ENCODE measurements around the gene HBA2. TPM values are rescaled to one million over a fixed set of nuclear protein-coding genes. Genes with fewer than 3 reads are reported as not detected.

Gene HBA2
- total RNA-seq, 1 experiment from 2014 or later, result not detected

DNA sequence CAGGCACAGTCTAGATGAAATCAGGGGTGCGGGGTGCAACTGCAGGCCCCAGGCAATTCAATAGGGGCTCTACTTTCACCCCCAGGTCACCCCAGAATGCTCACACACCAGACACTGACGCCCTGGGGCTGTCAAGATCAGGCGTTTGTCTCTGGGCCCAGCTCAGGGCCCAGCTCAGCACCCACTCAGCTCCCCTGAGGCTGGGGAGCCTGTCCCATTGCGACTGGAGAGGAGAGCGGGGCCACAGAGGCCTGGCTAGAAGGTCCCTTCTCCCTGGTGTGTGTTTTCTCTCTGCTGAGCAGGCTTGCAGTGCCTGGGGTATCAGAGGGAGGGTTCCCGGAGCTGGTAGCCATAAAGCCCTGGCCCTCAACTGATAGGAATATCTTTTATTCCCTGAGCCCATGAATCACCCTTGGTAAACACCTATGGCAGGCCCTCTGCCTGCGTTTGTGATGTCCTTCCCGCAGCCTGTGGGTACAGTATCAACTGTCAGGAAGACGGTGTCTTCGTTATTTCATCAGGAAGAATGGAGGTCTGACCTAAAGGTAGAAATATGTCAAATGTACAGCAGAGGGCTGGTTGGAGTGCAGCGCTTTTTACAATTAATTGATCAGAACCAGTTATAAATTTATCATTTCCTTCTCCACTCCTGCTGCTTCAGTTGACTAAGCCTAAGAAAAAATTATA, 5.4 kb downstream of the HBA2 start:
- Mint-ChIP-seq H3K4me3 (ENCODE audit: low read depth, unreplicated experiment) (peak overlapping the region; percentile 26), H3K27me3 (ENCODE audit: unreplicated experiment) (peaks cover 49% of the 10 kb centered on the region), H3K27ac (ENCODE audit: unreplicated experiment) (no peak overlapping the region), H3K9me3 (ENCODE audit: low read depth, unreplicated experiment) (no peaks in the 10 kb centered on the region), H3K4me1 (ENCODE audit: low read depth, unreplicated experiment) (no peaks in the 10 kb centered on the region), H3K36me3 (ENCODE audit: insufficient read depth, unreplicated experiment) (peaks cover 36% of the 10 kb centered on the region)
- intact Hi-C loops (cut with micrococcal nuclease; ENCODE audit: unreplicated experiment), result no loop called here
- no TSS peak for BruUV-seq (replicated peaks)
- DNase-seq, result no peak
- TF ChIP-seq, protein P1, sequence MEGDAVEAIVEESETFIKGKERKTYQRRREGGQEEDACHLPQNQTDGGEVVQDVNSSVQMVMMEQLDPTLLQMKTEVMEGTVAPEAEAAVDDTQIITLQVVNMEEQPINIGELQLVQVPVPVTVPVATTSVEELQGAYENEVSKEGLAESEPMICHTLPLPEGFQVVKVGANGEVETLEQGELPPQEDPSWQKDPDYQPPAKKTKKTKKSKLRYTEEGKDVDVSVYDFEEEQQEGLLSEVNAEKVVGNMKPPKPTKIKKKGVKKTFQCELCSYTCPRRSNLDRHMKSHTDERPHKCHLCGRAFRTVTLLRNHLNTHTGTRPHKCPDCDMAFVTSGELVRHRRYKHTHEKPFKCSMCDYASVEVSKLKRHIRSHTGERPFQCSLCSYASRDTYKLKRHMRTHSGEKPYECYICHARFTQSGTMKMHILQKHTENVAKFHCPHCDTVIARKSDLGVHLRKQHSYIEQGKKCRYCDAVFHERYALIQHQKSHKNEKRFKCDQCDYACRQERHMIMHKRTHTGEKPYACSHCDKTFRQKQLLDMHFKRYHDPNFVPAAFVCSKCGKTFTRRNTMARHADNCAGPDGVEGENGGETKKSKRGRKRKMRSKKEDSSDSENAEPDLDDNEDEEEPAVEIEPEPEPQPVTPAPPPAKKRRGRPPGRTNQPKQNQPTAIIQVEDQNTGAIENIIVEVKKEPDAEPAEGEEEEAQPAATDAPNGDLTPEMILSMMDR (IDR thresholded peaks at IDR 0.05; ENCODE audit: unreplicated experiment), result no peak
- CTCF ChIA-PET, result interaction anchor here (0.7 kb wide), 1 partner anchor 127 kb away, joined by 4 read pairs; no protein-coding TSS in a partner anchor

DNA sequence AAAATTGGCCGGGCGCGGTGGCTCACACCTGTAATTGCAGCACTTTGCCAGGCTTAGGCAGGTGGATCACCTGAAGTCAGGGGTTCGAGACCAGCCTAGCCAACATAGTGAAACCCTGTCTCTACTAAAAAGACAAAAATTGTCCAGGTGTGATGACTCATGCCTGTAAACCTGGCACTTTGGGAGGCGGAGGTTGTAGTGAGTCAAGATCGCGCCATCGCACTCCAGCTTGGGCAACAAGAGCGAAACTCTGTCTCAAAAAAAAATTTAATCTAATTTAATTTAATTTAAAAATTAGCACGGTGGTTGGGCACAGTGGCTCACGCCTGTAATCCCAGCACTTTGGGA, 6.0 kb downstream of the HBA2 start:
- peaks cover 32% of the 10 kb centered on the region for H3K36me3 Mint-ChIP-seq (ENCODE audit: insufficient read depth, unreplicated experiment)
- BruUV-seq (replicated peaks), result no TSS peak
- H3K9me3 Mint-ChIP-seq (ENCODE audit: low read depth, unreplicated experiment), result no peaks in the 10 kb centered on the region
- no peak overlapping the region for H3K4me3 Mint-ChIP-seq (ENCODE audit: low read depth, unreplicated experiment)
- no peak overlapping the region for H3K27ac Mint-ChIP-seq (ENCODE audit: unreplicated experiment)
- H3K4me1 Mint-ChIP-seq (ENCODE audit: low read depth, unreplicated experiment), result no peaks in the 10 kb centered on the region
- intact Hi-C loops (cut with micrococcal nuclease; ENCODE audit: unreplicated experiment), result no loop called here
- TF ChIP-seq, protein P1 (IDR thresholded peaks at IDR 0.05; ENCODE audit: unreplicated experiment), result no peak
- CTCF ChIA-PET, result no interaction called here
- peaks cover 44% of the 10 kb centered on the region for H3K27me3 Mint-ChIP-seq (ENCODE audit: unreplicated experiment)
- no peak for DNase-seq

DNA sequence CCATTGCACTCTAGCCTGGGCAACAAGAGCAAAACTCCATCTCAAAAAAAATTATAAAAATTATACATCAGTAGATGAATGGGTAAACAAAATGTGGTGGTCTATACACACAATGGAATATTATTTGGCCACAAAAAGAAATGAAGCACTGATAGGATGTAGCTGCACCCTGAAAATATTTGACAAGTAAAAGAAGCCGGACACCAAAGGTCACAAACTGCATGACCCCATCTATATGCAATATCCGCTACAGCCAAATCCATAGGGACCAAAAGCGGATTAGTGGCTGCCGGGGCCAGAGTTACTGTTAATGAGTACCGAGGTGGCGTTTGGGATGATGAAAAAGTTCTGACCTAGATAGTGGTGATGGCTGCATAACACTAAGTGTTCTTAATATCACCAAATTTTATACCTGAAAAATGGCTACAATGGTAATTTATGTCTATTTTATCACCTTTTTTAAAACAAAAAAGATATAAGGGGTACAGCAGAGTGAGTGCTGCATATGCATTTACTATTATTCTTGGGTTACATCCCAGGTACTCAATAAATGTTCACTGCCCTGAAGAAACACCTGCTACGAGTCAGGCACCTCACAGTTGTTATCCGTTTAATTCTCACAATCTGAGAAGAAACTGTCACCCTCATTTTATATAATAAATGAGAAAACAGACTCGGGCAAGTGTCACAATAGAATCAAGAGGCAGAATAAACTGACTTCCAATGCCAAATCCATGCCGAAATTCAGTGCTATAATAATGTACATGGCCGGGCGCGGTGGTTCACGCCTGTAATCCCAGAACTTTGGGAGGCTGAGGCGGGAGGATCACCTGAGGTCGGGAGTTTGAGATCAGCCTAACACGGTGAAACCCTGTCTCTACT, 6.8 kb downstream of the HBA2 start:
- H3K36me3 Mint-ChIP-seq (ENCODE audit: insufficient read depth, unreplicated experiment), result peaks cover 32% of the 10 kb centered on the region
- TF ChIP-seq, protein P1 (IDR thresholded peaks at IDR 0.05; ENCODE audit: unreplicated experiment), result no peak
- no TSS peak for BruUV-seq (replicated peaks)
- H3K27ac Mint-ChIP-seq (ENCODE audit: unreplicated experiment), result no peak overlapping the region
- H3K4me3 Mint-ChIP-seq (ENCODE audit: low read depth, unreplicated experiment), result no peak overlapping the region
- DNase-seq, result no peak
- CTCF ChIA-PET, result no interaction called here
- no peaks in the 10 kb centered on the region for H3K9me3 Mint-ChIP-seq (ENCODE audit: low read depth, unreplicated experiment)
- no peaks in the 10 kb centered on the region for H3K4me1 Mint-ChIP-seq (ENCODE audit: low read depth, unreplicated experiment)
- intact Hi-C loops (cut with micrococcal nuclease; ENCODE audit: unreplicated experiment), result loop anchor here (2.0 kb wide), 1 partner anchor 63 kb away; no protein-coding TSS in a partner anchor
- peaks cover 36% of the 10 kb centered on the region for H3K27me3 Mint-ChIP-seq (ENCODE audit: unreplicated experiment)

DNA sequence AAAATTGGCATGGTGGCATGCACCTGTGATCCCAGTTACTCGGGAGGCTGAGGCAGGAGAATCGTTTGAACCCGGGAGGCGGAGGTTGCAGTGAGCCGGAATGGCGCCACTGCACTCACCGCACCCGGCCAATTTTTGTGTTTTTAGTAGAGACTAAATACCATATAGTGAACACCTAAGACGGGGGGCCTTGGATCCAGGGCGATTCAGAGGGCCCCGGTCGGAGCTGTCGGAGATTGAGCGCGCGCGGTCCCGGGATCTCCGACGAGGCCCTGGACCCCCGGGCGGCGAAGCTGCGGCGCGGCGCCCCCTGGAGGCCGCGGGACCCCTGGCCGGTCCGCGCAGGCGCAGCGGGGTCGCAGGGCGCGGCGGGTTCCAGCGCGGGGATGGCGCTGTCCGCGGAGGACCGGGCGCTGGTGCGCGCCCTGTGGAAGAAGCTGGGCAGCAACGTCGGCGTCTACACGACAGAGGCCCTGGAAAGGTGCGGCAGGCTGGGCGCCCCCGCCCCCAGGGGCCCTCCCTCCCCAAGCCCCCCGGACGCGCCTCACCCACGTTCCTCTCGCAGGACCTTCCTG, 7.5 kb downstream of the HBA2 start, which contains the start of gene HBQ1:
Gene HBQ1, plus strand, starts transcription at position 359 of the 575 bp plus-strand sequence. Its CDS starts 28 bp downstream, at position 387.
- CTCF ChIA-PET, result interaction anchor here (0.6 kb wide), 1 partner anchor 74 kb away, joined by 7 read pairs; no protein-coding TSS in a partner anchor
- intact Hi-C loops (cut with micrococcal nuclease; ENCODE audit: unreplicated experiment), result loop anchor here (2.0 kb wide), 1 partner anchor 63 kb away; no protein-coding TSS in a partner anchor
- H3K27me3 Mint-ChIP-seq (ENCODE audit: unreplicated experiment), result peaks cover 28% of the 10 kb centered on the region
- peaks cover 36% of the 10 kb centered on the region for H3K36me3 Mint-ChIP-seq (ENCODE audit: insufficient read depth, unreplicated experiment)
- peak within 1 kb of the TSS; percentile 32 for H3K4me3 Mint-ChIP-seq (ENCODE audit: low read depth, unreplicated experiment)
- H3K4me1 Mint-ChIP-seq (ENCODE audit: low read depth, unreplicated experiment), result no peaks in the 10 kb centered on the region
- DNase-seq, result no peak
- no peaks in the 10 kb centered on the region for H3K9me3 Mint-ChIP-seq (ENCODE audit: low read depth, unreplicated experiment)
- BruUV-seq (replicated peaks), result no TSS peak
- TF ChIP-seq, protein P1 (IDR thresholded peaks at IDR 0.05; ENCODE audit: unreplicated experiment), result no peak
- no peak within 1 kb of the TSS for H3K27ac Mint-ChIP-seq (ENCODE audit: unreplicated experiment)

Data from Calu3 (cell line).